Coronary artery (tissue), 2 donors: Measurements from ENCODE around the gene PAFAH2.
A peak's percentile ranks its signal among the peaks of the same experiment; 100 is the strongest.

ENCODE experiments used
- DNase-seq: peaks from one replicate; pipeline ENCODE4 v3.0.0-alpha.2; 2017; ENCODE audit warnings: low spot score
- H3K27ac ChIP-seq, 2 donors: fragments of 200-600 bp; sonication (generic); one replicate each; pipeline ENCODE4 v1.5.1; 2016 to 2019
- H3K4me3 ChIP-seq: fragments of 200-600 bp; sonication (generic); 2 replicates; pipeline ENCODE4 v1.5.1; 2016; ENCODE audit warnings: mild to moderate bottlenecking, moderate library complexity
- TF ChIP-seq, protein P1 (sequence below): fragments of 200-600 bp; sonication (generic); IDR thresholded peaks from one replicate; pipeline ENCODE4 v1.5.1; 2019; ENCODE audit warnings: antibody characterized with exemption

PAFAH2 gene

GRCh38 chr1:25997828-25998761 lies at the start of gene PAFAH2:
PAFAH2 (minus strand) TSS chr1:25998063; CDS start chr1:25990816, 7,247 bp downstream.
- peak; percentile 97 for DNase-seq
- Histone ChIP-seq H3K4me3 (peak within 1 kb of the TSS; percentile 81), H3K27ac (peak within 1 kb of the TSS; percentile 63 to 90)
- TF ChIP-seq, protein P1, sequence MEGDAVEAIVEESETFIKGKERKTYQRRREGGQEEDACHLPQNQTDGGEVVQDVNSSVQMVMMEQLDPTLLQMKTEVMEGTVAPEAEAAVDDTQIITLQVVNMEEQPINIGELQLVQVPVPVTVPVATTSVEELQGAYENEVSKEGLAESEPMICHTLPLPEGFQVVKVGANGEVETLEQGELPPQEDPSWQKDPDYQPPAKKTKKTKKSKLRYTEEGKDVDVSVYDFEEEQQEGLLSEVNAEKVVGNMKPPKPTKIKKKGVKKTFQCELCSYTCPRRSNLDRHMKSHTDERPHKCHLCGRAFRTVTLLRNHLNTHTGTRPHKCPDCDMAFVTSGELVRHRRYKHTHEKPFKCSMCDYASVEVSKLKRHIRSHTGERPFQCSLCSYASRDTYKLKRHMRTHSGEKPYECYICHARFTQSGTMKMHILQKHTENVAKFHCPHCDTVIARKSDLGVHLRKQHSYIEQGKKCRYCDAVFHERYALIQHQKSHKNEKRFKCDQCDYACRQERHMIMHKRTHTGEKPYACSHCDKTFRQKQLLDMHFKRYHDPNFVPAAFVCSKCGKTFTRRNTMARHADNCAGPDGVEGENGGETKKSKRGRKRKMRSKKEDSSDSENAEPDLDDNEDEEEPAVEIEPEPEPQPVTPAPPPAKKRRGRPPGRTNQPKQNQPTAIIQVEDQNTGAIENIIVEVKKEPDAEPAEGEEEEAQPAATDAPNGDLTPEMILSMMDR, result peak; percentile 94

GRCh38 chr1:26047278-26047874 lies 49.5 kb upstream of the PAFAH2 start:
- Histone ChIP-seq H3K4me3 (no peak overlapping the region), H3K27ac (no peak overlapping the region)
- TF ChIP-seq, protein P1, result no peak
- no peak for DNase-seq

DNA sequence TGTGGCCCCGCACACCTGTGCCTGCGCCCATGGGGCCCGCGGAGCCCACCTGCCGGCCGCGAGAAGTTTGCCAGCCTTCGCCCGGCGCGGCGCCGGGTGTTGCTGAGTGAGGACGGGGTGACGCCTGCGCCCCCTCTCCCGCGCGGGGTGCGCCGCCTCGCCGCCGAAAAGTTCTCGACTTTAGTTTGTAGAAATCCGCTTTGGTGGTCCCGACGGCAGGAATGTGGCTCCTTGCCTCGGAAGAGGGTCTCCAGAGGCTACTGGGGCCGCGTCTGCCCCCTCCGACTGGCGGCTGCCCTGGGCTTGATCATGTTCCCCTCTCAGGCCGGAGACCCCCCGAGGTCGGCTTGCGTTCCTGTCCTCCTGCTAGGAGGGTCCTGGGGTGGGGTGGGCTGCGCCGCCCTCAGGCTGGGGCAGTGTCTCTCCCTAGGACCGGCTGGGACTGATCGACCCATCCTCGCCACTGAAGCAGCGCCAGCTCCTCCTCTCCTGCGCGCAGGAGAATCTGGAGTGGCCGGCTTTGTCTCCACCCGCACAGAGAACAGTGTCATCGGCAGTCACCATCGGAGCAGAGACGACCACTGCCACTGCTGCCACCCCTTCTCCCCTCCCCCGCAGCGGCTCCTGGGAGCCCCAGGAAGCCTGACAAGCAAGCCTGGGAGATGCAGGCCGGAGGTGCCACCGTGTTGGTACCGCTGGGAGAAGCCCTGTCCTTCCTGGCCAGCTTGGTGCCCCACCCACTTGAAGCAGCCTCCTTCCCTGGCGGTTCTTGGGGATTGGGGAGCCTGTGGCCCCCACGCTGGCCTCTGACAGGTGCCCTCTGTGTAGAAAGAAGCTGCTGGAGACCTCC lies 48.6 kb upstream of the PAFAH2 start:
- H3K27ac ChIP-seq, result no peak overlapping the region
- no peak for DNase-seq
- TF ChIP-seq, protein P1, result no peak
- peak overlapping the region; percentile 57 for H3K4me3 ChIP-seq

DNA sequence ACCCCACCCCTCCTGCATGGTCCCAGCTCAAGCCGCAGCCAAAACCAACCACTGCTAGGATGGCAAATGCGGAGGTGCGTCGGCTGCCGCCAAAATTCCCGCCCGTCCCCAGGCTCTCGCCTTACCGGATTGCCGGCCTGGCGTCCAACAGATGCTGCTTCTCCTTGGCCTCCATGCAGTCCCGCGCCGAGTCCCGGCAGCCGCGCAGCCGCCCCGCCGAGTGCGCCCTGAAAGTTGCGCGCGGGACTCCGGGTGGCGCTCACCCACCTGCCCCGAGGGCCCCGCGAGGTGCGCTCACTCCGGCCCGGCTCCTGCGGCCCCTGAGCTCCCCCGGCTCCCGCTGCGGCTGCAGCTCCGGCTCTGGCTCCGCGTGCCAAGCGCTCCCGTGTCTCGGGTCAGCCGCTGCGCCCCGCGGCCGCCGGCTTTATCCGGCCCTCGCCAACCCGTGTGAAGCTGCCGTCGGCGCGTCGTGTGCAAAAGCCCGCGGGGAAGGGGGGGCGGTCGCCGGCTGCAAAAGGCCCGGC lies 47.9 kb upstream of the PAFAH2 start, which contains the start of gene SLC30A2:
SLC30A2 (minus strand) TSS at position 397 of the 524 bp plus-strand sequence; CDS start at position 175, 222 bp downstream.
- Histone ChIP-seq H3K4me3 (peak within 1 kb of the TSS; percentile 57), H3K27ac (no peak within 1 kb of the TSS)
- TF ChIP-seq, protein P1, result no peak
- no peak for DNase-seq

- no peak for DNase-seq
- TF ChIP-seq, protein P1, result no peak
- Histone ChIP-seq H3K27ac (no peak overlapping the region), H3K4me3 (peak overlapping the region; percentile 57)
Measured at GRCh38 chr1:26044971-26045721, 47.3 kb upstream of the PAFAH2 start.

GRCh38 chr1:26044414-26044813 lies 46.6 kb upstream of the PAFAH2 start:
- H3K27ac ChIP-seq, result no peak overlapping the region
- no peak for DNase-seq
- H3K4me3 ChIP-seq, result no peak overlapping the region
- TF ChIP-seq, protein P1, result no peak
